ENCODE data around the gene NAALADL2.

Gene NAALADL2

DNA sequence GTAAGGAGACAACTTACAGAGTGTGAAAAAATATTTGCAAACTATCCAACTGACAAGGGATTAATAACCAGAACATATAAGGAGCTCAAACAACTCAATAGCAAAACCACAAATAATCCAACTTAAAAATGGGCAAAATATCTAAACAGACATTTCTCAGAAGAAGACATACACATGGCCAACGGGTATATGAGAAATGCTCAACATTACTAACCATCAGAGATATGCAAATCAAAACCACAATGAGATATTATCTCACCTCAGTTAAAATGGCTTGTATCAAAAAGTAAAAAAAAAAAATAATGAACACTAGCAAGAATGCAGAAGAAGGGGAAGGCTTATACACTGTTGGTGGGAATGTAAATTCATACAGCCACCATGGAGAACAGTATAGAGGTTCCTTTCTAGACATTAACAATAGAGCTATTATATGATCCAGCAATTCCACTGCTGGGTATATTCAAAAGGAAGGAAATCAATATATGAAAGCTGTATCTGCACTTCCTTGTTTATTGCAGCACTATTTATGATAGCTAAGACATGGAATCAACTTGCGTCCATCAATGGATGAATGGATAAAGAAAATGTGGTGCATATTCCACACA, 998.6 kb downstream of the NAALADL2 start:
- no peaks in the 10 kb centered on the region for H3K36me3 ChIP-seq
- H3K4me3 ChIP-seq, result no peak overlapping the region
- no peak overlapping the region for H3K27ac ChIP-seq
- no peaks in the 10 kb centered on the region for H3K9me3 ChIP-seq
- intact Hi-C loops (cut with DNase I; ENCODE audit: low total_unique reads), result no loop called here
- H3K27me3 ChIP-seq, result no peaks in the 10 kb centered on the region
- TF ChIP-seq, protein P1, sequence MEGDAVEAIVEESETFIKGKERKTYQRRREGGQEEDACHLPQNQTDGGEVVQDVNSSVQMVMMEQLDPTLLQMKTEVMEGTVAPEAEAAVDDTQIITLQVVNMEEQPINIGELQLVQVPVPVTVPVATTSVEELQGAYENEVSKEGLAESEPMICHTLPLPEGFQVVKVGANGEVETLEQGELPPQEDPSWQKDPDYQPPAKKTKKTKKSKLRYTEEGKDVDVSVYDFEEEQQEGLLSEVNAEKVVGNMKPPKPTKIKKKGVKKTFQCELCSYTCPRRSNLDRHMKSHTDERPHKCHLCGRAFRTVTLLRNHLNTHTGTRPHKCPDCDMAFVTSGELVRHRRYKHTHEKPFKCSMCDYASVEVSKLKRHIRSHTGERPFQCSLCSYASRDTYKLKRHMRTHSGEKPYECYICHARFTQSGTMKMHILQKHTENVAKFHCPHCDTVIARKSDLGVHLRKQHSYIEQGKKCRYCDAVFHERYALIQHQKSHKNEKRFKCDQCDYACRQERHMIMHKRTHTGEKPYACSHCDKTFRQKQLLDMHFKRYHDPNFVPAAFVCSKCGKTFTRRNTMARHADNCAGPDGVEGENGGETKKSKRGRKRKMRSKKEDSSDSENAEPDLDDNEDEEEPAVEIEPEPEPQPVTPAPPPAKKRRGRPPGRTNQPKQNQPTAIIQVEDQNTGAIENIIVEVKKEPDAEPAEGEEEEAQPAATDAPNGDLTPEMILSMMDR (IDR thresholded peaks at IDR 0.05), result no peak
- H3K4me1 ChIP-seq, result no peaks in the 10 kb centered on the region
- DNase-seq, result no peak

Data from tibial artery (tissue), 4 donors.